Activated CD4-positive, alpha-beta T cell treated with anti-CD3 and anti-CD28 coated beads, Interleukin-2, amount 50 U/mL, for 48 hours (primary cell): ENCODE measurements around the gene PGAM1.
"Not testable (repeated sequence)": the region's sequence is repeated elsewhere in the genome, so short reads cannot be mapped to it uniquely, and the experiment has no call there.

Experiments
- DNase-seq, 2 experiments: peaks; one replicate each; pipeline ENCODE4 v3.0.0-alpha.2; 2020

PGAM1 gene

GRCh38 chr10:97459933-97460332 is 33.9 kb downstream of the PGAM1 start:
- DNase-seq, result no peak

GRCh38 chr10:97462309-97462708 is 36.3 kb downstream of the PGAM1 start:
- no peak for DNase-seq

GRCh38 chr10:97463363-97464132 is 37.6 kb downstream of the PGAM1 start:
- peak in 1 of 2 experiments; percentile 39 for DNase-seq

- no peak for DNase-seq
Measured at GRCh38 chr10:97464226-97464625, 38.2 kb downstream of the PGAM1 start.

GRCh38 chr10:97465982-97466381 is 40.0 kb downstream of the PGAM1 start:
- no peak for DNase-seq

- DNase-seq, result no peak
Measured at GRCh38 chr10:97466755-97467154, 40.8 kb downstream of the PGAM1 start.

- no peak for DNase-seq
Measured at GRCh38 chr10:97468162-97468561, 42.2 kb downstream of the PGAM1 start.

- not testable (repeated sequence) for DNase-seq
Measured at GRCh38 chr10:97468781-97469180, 42.8 kb downstream of the PGAM1 start.

- DNase-seq, result no peak
Measured at GRCh38 chr10:97474918-97475317, 48.9 kb downstream of the PGAM1 start.

GRCh38 chr10:97475936-97476594 is 50.1 kb downstream of the PGAM1 start:
- no peak for DNase-seq

- not testable (repeated sequence) for DNase-seq
Measured at GRCh38 chr10:97479410-97479809, 53.4 kb downstream of the PGAM1 start.

- DNase-seq, result no peak
Measured at GRCh38 chr10:97479939-97480338, 53.9 kb downstream of the PGAM1 start.

- DNase-seq, result no peak
Measured at GRCh38 chr10:97481071-97481470, 55.1 kb downstream of the PGAM1 start.

- no peak for DNase-seq
Measured at GRCh38 chr10:97482381-97482780, 56.4 kb downstream of the PGAM1 start.
